ENCODE results near the gene RCBTB1.

DNA sequence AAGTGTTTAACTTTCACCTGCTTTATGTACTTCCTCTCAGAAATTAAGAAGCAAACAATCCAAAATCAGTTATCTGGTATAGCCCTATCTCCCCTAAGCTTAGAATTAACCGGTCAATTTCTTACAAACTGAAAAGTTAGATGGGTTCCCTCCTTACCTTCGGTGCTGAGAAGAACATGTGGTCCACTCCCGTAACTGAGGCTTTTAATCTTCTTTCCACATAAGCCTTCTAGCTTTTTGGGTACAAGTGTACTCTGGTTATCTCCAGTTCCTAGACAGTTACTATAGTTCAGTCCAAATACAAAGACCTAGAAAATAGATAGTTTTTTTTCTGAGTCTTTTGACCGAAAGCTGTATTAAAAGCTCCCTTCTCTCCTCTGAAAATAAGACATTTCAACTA is 18.9 kb downstream of the RCBTB1 start:
- TF ChIP-seq POLR2A (IDR thresholded peaks at IDR 0.05), result no peak
- TF ChIP-seq, protein P1, sequence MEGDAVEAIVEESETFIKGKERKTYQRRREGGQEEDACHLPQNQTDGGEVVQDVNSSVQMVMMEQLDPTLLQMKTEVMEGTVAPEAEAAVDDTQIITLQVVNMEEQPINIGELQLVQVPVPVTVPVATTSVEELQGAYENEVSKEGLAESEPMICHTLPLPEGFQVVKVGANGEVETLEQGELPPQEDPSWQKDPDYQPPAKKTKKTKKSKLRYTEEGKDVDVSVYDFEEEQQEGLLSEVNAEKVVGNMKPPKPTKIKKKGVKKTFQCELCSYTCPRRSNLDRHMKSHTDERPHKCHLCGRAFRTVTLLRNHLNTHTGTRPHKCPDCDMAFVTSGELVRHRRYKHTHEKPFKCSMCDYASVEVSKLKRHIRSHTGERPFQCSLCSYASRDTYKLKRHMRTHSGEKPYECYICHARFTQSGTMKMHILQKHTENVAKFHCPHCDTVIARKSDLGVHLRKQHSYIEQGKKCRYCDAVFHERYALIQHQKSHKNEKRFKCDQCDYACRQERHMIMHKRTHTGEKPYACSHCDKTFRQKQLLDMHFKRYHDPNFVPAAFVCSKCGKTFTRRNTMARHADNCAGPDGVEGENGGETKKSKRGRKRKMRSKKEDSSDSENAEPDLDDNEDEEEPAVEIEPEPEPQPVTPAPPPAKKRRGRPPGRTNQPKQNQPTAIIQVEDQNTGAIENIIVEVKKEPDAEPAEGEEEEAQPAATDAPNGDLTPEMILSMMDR (IDR thresholded peaks at IDR 0.05), result no peak

Measured in body of pancreas (tissue), 4 donors.